Measurements from ENCODE around the gene TUBGCP6.

Gene TUBGCP6

GRCh38 chr22:50185375-50186087 lies 59.3 kb downstream of the TUBGCP6 start, which contains the start of gene TRABD:
Gene TRABD (plus strand): TSS chr22:50185913. CDS start chr22:50193061, 7,148 bp downstream.
- ChIA-PET CTCF (no interaction called here), POLR2A (no interaction called here)
- no peak for TF ChIP-seq CTCF (IDR thresholded peaks at IDR 0.05; ENCODE audit: insufficient read depth, low read length, missing control alignments)
- H3K4me3 ChIP-seq (ENCODE audit: low read depth, low read length) = peak within 1 kb of the TSS; percentile 67
- no peak for DNase-seq (ENCODE audit: low read depth, low spot score)

- POLR2A ChIA-PET = no interaction called here
- H3K4me3 ChIP-seq (ENCODE audit: low read depth, low read length) = peak overlapping the region; percentile 66
- no peak for DNase-seq (ENCODE audit: low read depth, low spot score)
- no peak for TF ChIP-seq CTCF (IDR thresholded peaks at IDR 0.05; ENCODE audit: insufficient read depth, low read length, missing control alignments)
- CTCF ChIA-PET = interaction anchor here (0.8 kb wide), 2 partner anchors 11 to 254 kb away, joined by 3 read pairs; no protein-coding TSS in a partner anchor
Measured at GRCh38 chr22:50184902-50185374, 59.9 kb downstream of the TUBGCP6 start.

GRCh38 chr22:50184004-50184901 lies 60.6 kb downstream of the TUBGCP6 start:
- no peak overlapping the region for H3K4me3 ChIP-seq (ENCODE audit: low read depth, low read length)
- CTCF ChIA-PET = interaction anchor here (0.8 to 1.0 kb wide), 3 partner anchors 10 to 254 kb away, joined by 3 read pairs; no protein-coding TSS in a partner anchor
- no peak for DNase-seq (ENCODE audit: low read depth, low spot score)
- TF ChIP-seq CTCF (IDR thresholded peaks at IDR 0.05; ENCODE audit: insufficient read depth, low read length, missing control alignments) = no peak
- POLR2A ChIA-PET = no interaction called here

- ChIA-PET CTCF (interaction anchor here (1.0 kb wide), 1 partner anchor 25 kb away, joined by 3 read pairs; no protein-coding TSS in a partner anchor), POLR2A (no interaction called here)
- no peak for TF ChIP-seq CTCF (IDR thresholded peaks at IDR 0.05; ENCODE audit: insufficient read depth, low read length, missing control alignments)
- DNase-seq (ENCODE audit: low read depth, low spot score) = no peak
- H3K4me3 ChIP-seq (ENCODE audit: low read depth, low read length) = no peak overlapping the region
Measured at GRCh38 chr22:50183141-50183971, 61.5 kb downstream of the TUBGCP6 start.

GRCh38 chr22:50182176-50183081 lies 62.4 kb downstream of the TUBGCP6 start:
- no peak for DNase-seq (ENCODE audit: low read depth, low spot score)
- ChIA-PET POLR2A (no interaction called here), CTCF (no interaction called here)
- no peak overlapping the region for H3K4me3 ChIP-seq (ENCODE audit: low read depth, low read length)
- TF ChIP-seq CTCF (IDR thresholded peaks at IDR 0.05; ENCODE audit: insufficient read depth, low read length, missing control alignments) = no peak
